Measurements from ENCODE around the gene MYO16. TPM values are rescaled to one million over a fixed set of nuclear protein-coding genes. Genes with fewer than 3 reads are reported as not detected.

MYO16 gene
- total RNA-seq, 1 experiment from 2014 or later: not detected

DNA sequence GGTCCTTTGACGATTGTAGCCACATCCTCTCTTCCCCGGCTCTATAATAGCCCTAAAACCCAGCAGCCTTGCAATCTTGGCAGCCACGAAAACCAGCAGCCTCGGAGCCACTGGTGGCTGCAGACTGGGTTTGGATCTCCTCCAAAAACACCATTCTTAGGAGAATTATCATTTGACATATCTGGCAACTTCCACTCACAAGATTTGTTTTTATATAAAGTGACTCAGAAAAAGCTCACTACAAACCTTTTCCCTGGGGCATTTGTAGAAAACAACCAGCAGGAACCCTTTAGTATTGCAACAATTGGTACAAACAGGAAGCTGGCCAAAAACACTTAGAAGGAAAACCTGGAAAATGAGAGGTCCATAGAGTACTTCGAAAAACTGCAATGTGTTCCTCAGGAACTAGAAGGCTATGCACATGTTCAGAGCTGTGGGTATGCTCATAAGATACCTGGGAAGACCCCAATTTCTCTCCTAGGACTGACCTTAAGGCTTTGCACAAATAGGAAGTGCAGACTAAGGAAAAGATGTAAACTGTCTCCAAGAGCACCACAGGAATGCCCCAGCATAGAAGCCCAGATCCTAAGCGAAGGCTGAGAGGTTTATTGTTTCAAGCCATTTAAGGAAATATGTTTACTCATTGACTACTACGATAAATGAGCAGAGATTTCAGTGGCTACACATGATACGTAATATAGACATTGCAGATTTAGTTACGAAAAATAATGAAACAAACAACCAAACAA, 71.2 kb downstream of the MYO16 start:
- H3K4ac ChIP-seq (ENCODE audit: low read depth, low read length): no peak overlapping the region
- no peak overlapping the region for H3T11ph ChIP-seq (ENCODE audit: low read length)

More for the DNA sequence above, 71.2 kb downstream of the MYO16 start:
- H3K23ac ChIP-seq (ENCODE audit: insufficient read length, low read depth, low read length): no peak overlapping the region
- H3K56ac ChIP-seq (ENCODE audit: insufficient read length, low read depth, low read length): no peak overlapping the region
- no peaks in the 10 kb centered on the region for H3K9me3 ChIP-seq (ENCODE audit: control insufficient read depth, low read depth, low read length)
- H3K79me1 ChIP-seq (ENCODE audit: insufficient read depth, low read depth, low read length, poor library complexity, severe bottlenecking): no peaks in the 10 kb centered on the region
- Mint-ChIP-seq H3K27me3 (ENCODE audit: low read depth) (no peaks in the 10 kb centered on the region), H3K9me3 (peaks cover 6 to 9% of the 10 kb centered on the region in 2 experiments; a peak in 4 of 5 replicates), H3K27ac (no peak overlapping the region), H3K4me1 (no peaks in the 10 kb centered on the region), H3K36me3 (ENCODE audit: insufficient read depth in 1 of 3, low read depth in 3 of 3) (peaks cover 0 to 8% (median 4%) of the 10 kb centered on the region in 3 experiments; a peak in 2 of 7 replicates), H3K4me3 (no peak overlapping the region)
- H3K9ac ChIP-seq (ENCODE audit: extremely low read depth, insufficient read length, low read length): no peak overlapping the region
- H4K5ac ChIP-seq (ENCODE audit: insufficient read length, low read depth, low read length): no peak overlapping the region
- no peaks in the 10 kb centered on the region for H3K79me2 ChIP-seq (ENCODE audit: insufficient read depth, low read length)
- H4K8ac ChIP-seq (replicated peaks; ENCODE audit: insufficient read length, low read depth, low read length): no peak overlapping the region
- H2AK5ac ChIP-seq (ENCODE audit: insufficient read length, low read length): no peak overlapping the region
- no peak overlapping the region for H2BK15ac ChIP-seq (ENCODE audit: low read depth, low read length)
- no peak overlapping the region for H3K4me2 ChIP-seq (ENCODE audit: insufficient read depth, insufficient read length, low read length)
- no peaks in the 10 kb centered on the region for H3K23me2 ChIP-seq (ENCODE audit: insufficient read length, low read depth, low read length, poor library complexity, severe bottlenecking)
- no peak overlapping the region for H2AFZ ChIP-seq (ENCODE audit: low read length)
- H3K27me3 ChIP-seq (ENCODE audit: insufficient read depth, low read length): no peaks in the 10 kb centered on the region
- no peak overlapping the region for H2BK12ac ChIP-seq (ENCODE audit: insufficient read length, low read depth, low read length)
- no peaks in the 10 kb centered on the region for H3K4me1 ChIP-seq (ENCODE audit: insufficient read depth, low read length)
- whole genome bisulfite sequencing (ENCODE audit: extremely low coverage, insufficient read length, low lambda C conversion rate): no CpG with 5 or more reads among the region's 9 CpGs
- no peak overlapping the region for H3K27ac ChIP-seq (ENCODE audit: insufficient read length, low read depth, low read length)
- H3K18ac ChIP-seq (ENCODE audit: insufficient read length, low read depth, low read length): no peak overlapping the region
- TF ChIP-seq, protein P1, sequence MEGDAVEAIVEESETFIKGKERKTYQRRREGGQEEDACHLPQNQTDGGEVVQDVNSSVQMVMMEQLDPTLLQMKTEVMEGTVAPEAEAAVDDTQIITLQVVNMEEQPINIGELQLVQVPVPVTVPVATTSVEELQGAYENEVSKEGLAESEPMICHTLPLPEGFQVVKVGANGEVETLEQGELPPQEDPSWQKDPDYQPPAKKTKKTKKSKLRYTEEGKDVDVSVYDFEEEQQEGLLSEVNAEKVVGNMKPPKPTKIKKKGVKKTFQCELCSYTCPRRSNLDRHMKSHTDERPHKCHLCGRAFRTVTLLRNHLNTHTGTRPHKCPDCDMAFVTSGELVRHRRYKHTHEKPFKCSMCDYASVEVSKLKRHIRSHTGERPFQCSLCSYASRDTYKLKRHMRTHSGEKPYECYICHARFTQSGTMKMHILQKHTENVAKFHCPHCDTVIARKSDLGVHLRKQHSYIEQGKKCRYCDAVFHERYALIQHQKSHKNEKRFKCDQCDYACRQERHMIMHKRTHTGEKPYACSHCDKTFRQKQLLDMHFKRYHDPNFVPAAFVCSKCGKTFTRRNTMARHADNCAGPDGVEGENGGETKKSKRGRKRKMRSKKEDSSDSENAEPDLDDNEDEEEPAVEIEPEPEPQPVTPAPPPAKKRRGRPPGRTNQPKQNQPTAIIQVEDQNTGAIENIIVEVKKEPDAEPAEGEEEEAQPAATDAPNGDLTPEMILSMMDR (conservative IDR thresholded peaks at IDR 0.05): no peak
- no peaks in the 10 kb centered on the region for H4K20me1 ChIP-seq (ENCODE audit: control insufficient read depth, insufficient read depth, insufficient read length)
- DNase-seq: no peak
- H4K91ac ChIP-seq (ENCODE audit: insufficient read length, low read depth, low read length): no peak overlapping the region
- H3K14ac ChIP-seq (ENCODE audit: insufficient read depth, low read length): no peak overlapping the region
- H2BK120ac ChIP-seq (ENCODE audit: low read depth, low read length, poor library complexity, severe bottlenecking): no peak overlapping the region
- H2BK5ac ChIP-seq (ENCODE audit: insufficient read length, low read length): no peak overlapping the region
- H2BK20ac ChIP-seq (ENCODE audit: low read depth, low read length, poor library complexity, severe bottlenecking): no peak overlapping the region
